ENCODE measurements around the gene ELMOD3. TPM values are rescaled to one million over a fixed set of nuclear protein-coding genes. Genes with fewer than 3 reads are reported as not detected.
"Not testable (repeated sequence)": the region's sequence is repeated elsewhere in the genome, so short reads cannot be mapped to it uniquely, and the experiment has no call there.

Gene ELMOD3
- total and polyA plus RNA-seq, 10 donors, result 14.4 to 38.0 (median 24.2) TPM

- H3K4me1 ChIP-seq, result no peaks in the 10 kb centered on the region
- H3K27ac ChIP-seq, result no peak overlapping the region
- peaks cover 0 to 4% (median 0%) of the 10 kb centered on the region in 7 donors for H3K27me3 ChIP-seq (replicated peaks in 1 of 7)
- TF ChIP-seq POLR2A (IDR thresholded peaks at IDR 0.05) (no peak), POLR2AphosphoS5 (IDR thresholded peaks at IDR 0.05) (no peak), CTCF (IDR thresholded peaks at IDR 0.05 in 8 of 11, conservative IDR thresholded peaks at IDR 0.05 in 3 of 11) (no peak)
- WGBS, 5 donors, result 93 to 97% (median 94%) methylated on average over 24 to 30 of the region's 30 CpGs
- intact Hi-C loops (cut with DNase I; ENCODE audit: low total_unique reads), result no loop called here
- no peak for DNase-seq
- no peak overlapping the region for H3K4me3 ChIP-seq
- peaks cover 0 to 51% (median 30%) of the 10 kb centered on the region in 6 donors for H3K36me3 ChIP-seq
- H3K9me3 ChIP-seq, result no peaks in the 10 kb centered on the region
These were observed 13.1 kb upstream of the ELMOD3 start for GRCh38 chr2:85341269-85342029.

GRCh38 chr2:85342156-85342555 is 12.4 kb upstream of the ELMOD3 start:
- Histone ChIP-seq H3K27ac (no peak overlapping the region), H3K9me3 (no peaks in the 10 kb centered on the region), H3K36me3 (peaks cover 0 to 58% (median 35%) of the 10 kb centered on the region in 6 donors), H3K27me3 (replicated peaks in 1 of 7) (peaks cover 0 to 4% (median 0%) of the 10 kb centered on the region in 7 donors), H3K4me1 (no peaks in the 10 kb centered on the region), H3K4me3 (no peak overlapping the region)
- intact Hi-C loops (cut with DNase I; ENCODE audit: low total_unique reads), result no loop called here
- DNase-seq, result no peak
- TF ChIP-seq CTCF (IDR thresholded peaks at IDR 0.05 in 8 of 11, conservative IDR thresholded peaks at IDR 0.05 in 3 of 11), result no peak
- no peak for TF ChIP-seq POLR2AphosphoS5 (IDR thresholded peaks at IDR 0.05)
- TF ChIP-seq POLR2A (IDR thresholded peaks at IDR 0.05), result no peak
- 86 to 97% (median 92%) methylated on average over 3 of the region's 3 CpGs for WGBS, 5 donors

- peak in 2 of 3 donors; percentile 20 to 52 for TF ChIP-seq POLR2AphosphoS5 (IDR thresholded peaks at IDR 0.05)
- H3K36me3 ChIP-seq, result peaks cover 0 to 70% (median 39%) of the 10 kb centered on the region in 6 donors
- WGBS, 5 donors, result 93 to 97% (median 97%) methylated on average over 7 to 10 of the region's 10 CpGs
- H3K4me3 ChIP-seq; H3K27me3 ChIP-seq (replicated peaks in 1 of 7); H3K4me1 ChIP-seq; H3K27ac ChIP-seq; DNase-seq; H3K9me3 ChIP-seq; intact Hi-C loops (cut with DNase I; ENCODE audit: low total_unique reads): not testable (repeated sequence)
These were observed 11.2 kb upstream of the ELMOD3 start for GRCh38 chr2:85343207-85343895.

- no peak overlapping the region for H3K4me3 ChIP-seq
- H3K4me1 ChIP-seq, result no peaks in the 10 kb centered on the region
- H3K27ac ChIP-seq, result no peak overlapping the region
- intact Hi-C loops (cut with DNase I; ENCODE audit: low total_unique reads), result no loop called here
- TF ChIP-seq POLR2AphosphoS5 (IDR thresholded peaks at IDR 0.05), result no peak
- no peak for TF ChIP-seq POLR2A (IDR thresholded peaks at IDR 0.05)
- TF ChIP-seq CTCF (IDR thresholded peaks at IDR 0.05 in 8 of 11, conservative IDR thresholded peaks at IDR 0.05 in 3 of 11), result no peak
- H3K36me3 ChIP-seq, result peaks cover 0 to 80% (median 45%) of the 10 kb centered on the region in 6 donors
- DNase-seq, result no peak
- H3K9me3 ChIP-seq, result no peaks in the 10 kb centered on the region
- H3K27me3 ChIP-seq (replicated peaks in 1 of 7), result no peaks in the 10 kb centered on the region
- WGBS, 5 donors, result 89 to 94% (median 92%) methylated on average over 14 of the region's 14 CpGs
These were observed 10.1 kb upstream of the ELMOD3 start for GRCh38 chr2:85344356-85344954.
